ENCODE results near the gene NYNRIN.
"Not testable (repeated sequence)": the region's sequence is repeated elsewhere in the genome, so short reads cannot be mapped to it uniquely, and the experiment has no call there.

Gene NYNRIN

DNA sequence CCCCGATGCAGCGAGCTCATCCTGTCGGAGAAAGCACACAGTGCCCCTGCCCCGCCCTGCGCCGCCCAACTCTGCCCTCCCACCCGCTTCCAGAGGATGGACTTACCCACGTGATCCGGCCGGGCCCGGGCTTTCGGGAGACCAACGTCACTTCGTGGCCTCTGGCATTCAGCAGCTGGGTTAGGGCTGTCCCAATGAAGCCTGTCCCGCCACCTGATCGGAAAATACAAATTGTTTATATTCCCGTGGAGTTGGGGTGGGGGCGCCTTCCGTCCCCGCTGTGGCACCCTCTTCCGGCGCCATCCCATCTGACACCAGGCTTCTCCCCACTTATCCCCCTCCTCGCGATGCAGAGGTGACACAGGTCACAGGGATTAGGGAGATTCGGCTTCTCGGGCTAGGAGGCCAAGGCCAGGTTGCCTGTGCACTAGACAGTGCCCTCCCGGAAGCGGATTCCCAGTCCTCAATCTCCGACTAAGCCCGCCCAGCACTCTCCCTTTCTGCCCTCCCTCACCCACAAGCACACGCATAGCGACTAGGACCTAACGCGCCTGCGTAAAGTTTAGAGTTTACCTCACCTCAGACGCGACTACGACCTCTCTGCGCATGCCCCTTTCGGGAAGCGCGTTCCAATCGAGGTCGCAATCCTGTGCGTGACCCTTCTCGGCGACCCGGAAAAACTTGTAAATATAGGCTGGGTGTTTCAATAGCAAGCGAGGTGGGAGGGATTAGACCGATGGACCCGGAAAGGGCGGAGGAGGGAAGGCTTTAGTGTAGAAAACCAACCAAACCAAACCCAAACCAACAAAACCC is 43.6 kb downstream of the NYNRIN start, which contains the start of gene SDR39U1:
Gene SDR39U1 (minus strand): TSS at position 537 of the 813 bp plus-strand sequence. CDS start 7 bp downstream, at position 530.
- peak within 1 kb of the TSS; percentile 78 for H3K4me3 ChIP-seq (ENCODE audit: low read depth, low read length, poor library complexity, severe bottlenecking)
- H3F3A ChIP-seq (ENCODE audit: insufficient read depth, low read length) = no peaks in the 10 kb centered on the region; the same call in 1 of the 2 replicates
- H3K79me2 ChIP-seq (ENCODE audit: insufficient read depth, low read length) = 0 out of 2 replicates have a peak, but pooled peaks cover 6% of the 10 kb centered on the region
- H3K4me1 ChIP-seq (ENCODE audit: insufficient read depth, low read length, severe bottlenecking) = peaks cover 30% of the 10 kb centered on the region
- TF ChIP-seq, protein P1, sequence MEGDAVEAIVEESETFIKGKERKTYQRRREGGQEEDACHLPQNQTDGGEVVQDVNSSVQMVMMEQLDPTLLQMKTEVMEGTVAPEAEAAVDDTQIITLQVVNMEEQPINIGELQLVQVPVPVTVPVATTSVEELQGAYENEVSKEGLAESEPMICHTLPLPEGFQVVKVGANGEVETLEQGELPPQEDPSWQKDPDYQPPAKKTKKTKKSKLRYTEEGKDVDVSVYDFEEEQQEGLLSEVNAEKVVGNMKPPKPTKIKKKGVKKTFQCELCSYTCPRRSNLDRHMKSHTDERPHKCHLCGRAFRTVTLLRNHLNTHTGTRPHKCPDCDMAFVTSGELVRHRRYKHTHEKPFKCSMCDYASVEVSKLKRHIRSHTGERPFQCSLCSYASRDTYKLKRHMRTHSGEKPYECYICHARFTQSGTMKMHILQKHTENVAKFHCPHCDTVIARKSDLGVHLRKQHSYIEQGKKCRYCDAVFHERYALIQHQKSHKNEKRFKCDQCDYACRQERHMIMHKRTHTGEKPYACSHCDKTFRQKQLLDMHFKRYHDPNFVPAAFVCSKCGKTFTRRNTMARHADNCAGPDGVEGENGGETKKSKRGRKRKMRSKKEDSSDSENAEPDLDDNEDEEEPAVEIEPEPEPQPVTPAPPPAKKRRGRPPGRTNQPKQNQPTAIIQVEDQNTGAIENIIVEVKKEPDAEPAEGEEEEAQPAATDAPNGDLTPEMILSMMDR (IDR thresholded peaks at IDR 0.05; ENCODE audit: low read length) = peak; percentile 15; the same call in 1 of the 2 replicates
- TF ChIP-seq EZH2 (IDR thresholded peaks at IDR 0.05; ENCODE audit: borderline replicate concordance, low read length) = no peak
- peak within 1 kb of the TSS; percentile 95 for H3K4me2 ChIP-seq (ENCODE audit: low read length)
- H3K9me2 ChIP-seq (ENCODE audit: low read depth, low read length) = no peaks in the 10 kb centered on the region
- peak within 1 kb of the TSS; percentile 94 for H3K9ac ChIP-seq (ENCODE audit: low read length)
- no peaks in the 10 kb centered on the region for H3K27me3 ChIP-seq (ENCODE audit: insufficient read depth, low read length)
- peaks cover 47% of the 10 kb centered on the region for H3K36me3 ChIP-seq (ENCODE audit: insufficient read depth, low read length)
- H3K27ac ChIP-seq (ENCODE audit: low read depth, low read length, poor library complexity, severe bottlenecking) = peak within 1 kb of the TSS; percentile 72
- no peak within 1 kb of the TSS for H2AFZ ChIP-seq (ENCODE audit: low read length)
- no peaks in the 10 kb centered on the region for H4K20me1 ChIP-seq (ENCODE audit: insufficient read depth, low read length)
- H3K9me3 ChIP-seq (ENCODE audit: low read length) = no peaks in the 10 kb centered on the region

DNA sequence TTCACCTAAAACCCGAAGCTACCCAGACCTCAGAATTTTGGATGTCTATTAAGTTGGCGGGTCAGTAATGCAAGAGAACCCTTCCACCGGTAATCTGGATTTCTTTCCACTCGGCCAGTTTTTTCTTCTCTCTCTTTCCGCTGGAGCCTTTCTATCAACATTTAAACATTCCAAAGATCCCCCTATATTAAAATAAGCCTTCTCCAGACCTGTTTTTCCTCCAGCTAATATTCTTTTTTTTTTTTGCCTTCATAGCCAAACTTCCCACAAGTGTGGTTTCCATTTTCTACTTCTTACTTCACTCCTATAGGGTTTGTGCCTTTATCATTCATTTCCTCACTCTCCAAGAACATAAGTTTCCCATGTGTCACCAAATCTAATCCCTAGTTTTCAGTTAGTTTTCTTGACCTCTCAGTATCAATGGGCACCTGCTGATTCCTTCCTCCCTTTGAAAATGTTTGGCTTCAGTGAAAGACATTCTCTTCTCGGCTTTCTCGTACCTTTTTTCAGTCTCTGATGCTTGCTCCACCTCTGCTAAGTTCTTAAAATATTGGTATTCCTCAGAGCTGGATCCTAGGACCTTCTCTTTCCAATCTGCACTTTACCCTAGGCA is 44.4 kb downstream of the NYNRIN start:
- H3K9me3 ChIP-seq (ENCODE audit: low read length) = no peaks in the 10 kb centered on the region
- H4K20me1 ChIP-seq (ENCODE audit: insufficient read depth, low read length) = no peaks in the 10 kb centered on the region
- peak overlapping the region; percentile 49 for H3K27ac ChIP-seq (ENCODE audit: low read depth, low read length, poor library complexity, severe bottlenecking)
- peaks cover 40% of the 10 kb centered on the region for H3K36me3 ChIP-seq (ENCODE audit: insufficient read depth, low read length)
- H3K9me2 ChIP-seq (ENCODE audit: low read depth, low read length) = no peaks in the 10 kb centered on the region
- peaks cover 26% of the 10 kb centered on the region for H3K4me1 ChIP-seq (ENCODE audit: insufficient read depth, low read length, severe bottlenecking)
- H3K27me3 ChIP-seq (ENCODE audit: insufficient read depth, low read length) = no peaks in the 10 kb centered on the region
- H3K4me3 ChIP-seq (ENCODE audit: low read depth, low read length, poor library complexity, severe bottlenecking) = peak overlapping the region; percentile 78
- peak overlapping the region; percentile 94 for H3K9ac ChIP-seq (ENCODE audit: low read length)
- 0 out of 2 replicates have a peak, but pooled peaks cover 6% of the 10 kb centered on the region for H3K79me2 ChIP-seq (ENCODE audit: insufficient read depth, low read length)
- no peaks in the 10 kb centered on the region; the same call in 1 of the 2 replicates for H3F3A ChIP-seq (ENCODE audit: insufficient read depth, low read length)
- H3K4me2 ChIP-seq (ENCODE audit: low read length) = peak overlapping the region; percentile 84
- no peak for TF ChIP-seq EZH2 (IDR thresholded peaks at IDR 0.05; ENCODE audit: borderline replicate concordance, low read length)
- TF ChIP-seq, protein P1 (IDR thresholded peaks at IDR 0.05; ENCODE audit: low read length) = no peak
- H2AFZ ChIP-seq (ENCODE audit: low read length) = no peak overlapping the region

DNA sequence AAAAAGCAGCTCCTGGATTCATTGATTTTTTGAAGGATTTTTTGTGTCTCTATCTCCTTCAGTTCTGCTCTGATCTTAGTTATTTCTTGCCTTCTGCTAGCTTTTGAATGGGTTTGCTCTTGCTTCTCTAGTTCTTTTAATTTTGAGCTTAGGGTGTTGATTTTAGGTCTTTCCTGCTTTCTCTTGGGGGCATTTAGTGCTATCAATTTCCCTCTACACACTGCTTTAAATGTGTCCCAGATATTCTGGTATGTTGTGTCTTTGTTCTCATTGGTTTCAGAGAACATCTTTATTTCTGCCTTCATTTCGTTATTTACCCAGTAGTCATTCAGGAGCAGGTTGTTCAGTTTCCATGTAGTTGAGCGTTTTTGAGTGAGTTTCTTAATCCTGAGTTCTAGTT is 52.0 kb downstream of the NYNRIN start:
- not testable (repeated sequence) for H3K9ac ChIP-seq (ENCODE audit: low read length); H4K20me1 ChIP-seq (ENCODE audit: insufficient read depth, low read length); H3K4me3 ChIP-seq (ENCODE audit: low read depth, low read length, poor library complexity, severe bottlenecking); H3K79me2 ChIP-seq (ENCODE audit: insufficient read depth, low read length); H3K9me3 ChIP-seq (ENCODE audit: low read length); H2AFZ ChIP-seq (ENCODE audit: low read length); H3K27me3 ChIP-seq (ENCODE audit: insufficient read depth, low read length); H3F3A ChIP-seq (ENCODE audit: insufficient read depth, low read length); H3K9me2 ChIP-seq (ENCODE audit: low read depth, low read length); H3K36me3 ChIP-seq (ENCODE audit: insufficient read depth, low read length); H3K27ac ChIP-seq (ENCODE audit: low read depth, low read length, poor library complexity, severe bottlenecking); H3K4me1 ChIP-seq (ENCODE audit: insufficient read depth, low read length, severe bottlenecking); H3K4me2 ChIP-seq (ENCODE audit: low read length)
